HCEC 1CT (cell line): ENCODE data around the gene SCN4A.

ENCODE experiments used
- DNase-seq: peaks from one replicate; pipeline ENCODE4 v3.0.0-alpha.2; 2017

SCN4A gene

GRCh38 chr17:63954402-63955063 lies 18.2 kb downstream of the SCN4A start:
- DNase-seq = no peak

GRCh38 chr17:63950940-63951907 lies 21.5 kb downstream of the SCN4A start:
- no peak for DNase-seq

DNA sequence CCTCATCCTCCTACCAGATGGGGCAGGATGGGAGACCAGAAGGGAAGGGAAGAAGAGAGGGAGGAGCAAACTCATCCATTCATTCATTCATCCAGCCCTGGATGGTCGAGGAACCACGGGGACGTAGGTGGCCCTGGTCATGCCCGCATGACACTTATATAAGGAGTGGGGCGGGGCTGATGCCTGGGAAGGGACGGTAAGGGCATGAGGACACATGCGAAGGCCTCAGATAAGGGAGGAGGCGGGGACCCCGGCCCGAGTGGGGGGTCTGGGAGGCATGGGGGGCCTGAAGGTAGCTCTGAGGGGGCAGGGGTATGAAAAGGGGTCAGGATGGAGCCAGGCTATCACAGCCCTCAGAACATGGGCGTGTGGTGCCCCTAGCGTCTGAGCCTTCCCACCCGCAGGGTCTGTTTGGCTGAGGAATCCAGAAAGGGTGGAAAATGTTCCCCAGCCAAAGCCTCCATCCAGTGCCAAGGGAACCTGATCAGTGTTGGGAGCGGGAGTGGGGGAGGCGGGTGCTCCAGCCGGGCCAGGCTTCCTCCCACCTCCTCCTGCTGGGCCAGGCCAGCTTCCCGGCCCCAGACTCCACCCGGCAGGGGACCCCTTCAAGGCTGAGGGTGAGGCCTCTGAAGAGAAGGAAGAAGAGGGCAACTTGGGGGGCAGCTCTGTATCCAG lies 23.0 kb downstream of the SCN4A start:
- no peak for DNase-seq

GRCh38 chr17:63948521-63948920 lies 24.2 kb downstream of the SCN4A start:
- DNase-seq = no peak

GRCh38 chr17:63947711-63948330 lies 24.9 kb downstream of the SCN4A start:
- DNase-seq = no peak

GRCh38 chr17:63946440-63947363 lies 26.0 kb downstream of the SCN4A start:
- DNase-seq = no peak

DNA sequence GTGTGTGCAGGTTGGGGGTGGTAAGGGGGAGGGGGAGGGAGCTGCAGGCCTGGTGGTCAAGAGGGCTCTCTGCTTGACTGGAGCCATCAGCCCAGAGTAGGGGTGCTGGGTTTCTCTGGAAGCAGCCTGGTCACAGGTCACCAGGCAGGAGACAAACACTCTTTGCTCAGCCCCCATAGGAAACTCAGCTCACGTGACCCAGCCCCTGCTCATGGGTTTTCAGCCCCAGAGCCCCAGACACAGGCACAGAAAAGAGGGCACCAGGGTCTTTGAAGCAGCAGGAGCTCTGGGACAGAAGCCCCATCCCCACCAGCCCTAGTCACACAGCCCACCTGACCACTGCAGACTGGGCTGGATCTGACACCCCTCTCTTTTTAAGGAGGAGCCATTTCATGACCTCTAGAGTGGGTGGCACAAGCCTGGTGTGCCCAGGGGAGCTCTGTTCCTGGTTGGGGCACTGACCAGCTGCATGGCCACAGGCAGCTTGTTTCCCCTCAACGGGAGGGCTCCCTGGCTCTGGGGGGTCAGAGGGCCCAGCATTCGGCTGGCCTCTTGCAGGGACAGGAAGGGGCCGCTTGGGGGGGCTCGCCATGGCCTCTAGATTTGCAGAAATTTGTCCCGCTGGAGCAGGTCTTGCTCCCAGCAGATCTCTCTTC lies 26.8 kb downstream of the SCN4A start:
- no peak for DNase-seq

DNA sequence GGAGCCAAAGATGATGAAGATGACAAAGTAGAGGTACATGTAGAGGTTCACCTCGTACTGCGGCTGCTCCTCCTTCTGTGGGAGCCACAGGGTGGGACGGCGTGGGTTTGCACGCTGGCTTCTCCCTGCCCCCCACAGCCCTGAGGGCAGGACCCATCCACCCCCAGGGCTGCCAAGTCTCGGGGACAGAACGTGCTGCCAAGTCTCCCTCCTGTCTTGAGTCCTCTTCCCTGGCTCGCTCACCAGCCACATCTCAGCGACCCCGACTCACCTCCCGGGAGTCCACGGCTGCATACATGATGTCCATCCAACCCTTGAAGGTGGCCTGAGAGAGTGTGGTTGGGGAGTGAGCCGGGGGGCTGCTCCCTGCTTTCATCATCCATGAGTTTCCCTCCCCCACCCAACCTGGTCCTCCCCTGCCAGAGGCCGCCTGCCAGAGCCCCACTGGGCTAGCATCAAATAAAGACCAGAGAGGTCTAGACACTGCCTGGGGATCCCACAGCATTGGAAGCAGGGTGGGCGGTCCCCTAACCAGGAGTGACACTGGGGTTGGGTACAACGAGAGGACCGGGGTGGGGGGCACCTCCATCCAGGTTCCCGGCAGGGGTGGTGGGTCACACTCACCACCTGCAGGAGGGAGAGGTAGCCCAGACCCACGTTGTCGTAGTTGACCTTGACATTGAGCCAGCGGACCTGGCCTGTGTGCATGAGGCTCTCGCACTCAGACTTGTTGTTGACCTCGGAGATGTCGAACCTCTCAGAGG lies 27.8 kb downstream of the SCN4A start:
- DNase-seq = no peak

GRCh38 chr17:63943745-63944144 lies 29.0 kb downstream of the SCN4A start:
- no peak for DNase-seq

GRCh38 chr17:63942309-63942985 lies 30.3 kb downstream of the SCN4A start:
- DNase-seq = no peak

DNA sequence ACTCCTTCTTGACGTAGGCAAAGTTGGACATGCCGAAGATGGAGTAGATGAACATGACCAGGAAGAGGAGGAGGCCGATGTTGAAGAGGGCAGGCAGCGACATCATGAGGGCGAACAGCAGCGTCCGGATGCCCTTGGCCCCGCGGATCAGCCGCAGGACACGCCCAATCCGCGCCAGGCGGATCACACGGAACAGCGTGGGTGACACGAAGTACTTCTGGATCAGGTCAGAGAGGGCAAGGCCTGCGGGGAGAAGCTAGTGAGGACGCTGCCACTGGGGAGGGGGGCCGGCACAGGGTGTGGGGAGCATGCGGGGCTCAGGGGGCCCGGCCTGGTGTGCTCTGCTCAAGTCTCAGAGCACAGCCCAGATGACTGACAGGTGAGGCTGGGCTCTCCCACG lies 31.0 kb downstream of the SCN4A start:
- no peak for DNase-seq

- DNase-seq = no peak
These were observed 31.6 kb downstream of the SCN4A start for GRCh38 chr17:63941162-63941561.

GRCh38 chr17:63940584-63940983 lies 32.1 kb downstream of the SCN4A start:
- DNase-seq = no peak

DNA sequence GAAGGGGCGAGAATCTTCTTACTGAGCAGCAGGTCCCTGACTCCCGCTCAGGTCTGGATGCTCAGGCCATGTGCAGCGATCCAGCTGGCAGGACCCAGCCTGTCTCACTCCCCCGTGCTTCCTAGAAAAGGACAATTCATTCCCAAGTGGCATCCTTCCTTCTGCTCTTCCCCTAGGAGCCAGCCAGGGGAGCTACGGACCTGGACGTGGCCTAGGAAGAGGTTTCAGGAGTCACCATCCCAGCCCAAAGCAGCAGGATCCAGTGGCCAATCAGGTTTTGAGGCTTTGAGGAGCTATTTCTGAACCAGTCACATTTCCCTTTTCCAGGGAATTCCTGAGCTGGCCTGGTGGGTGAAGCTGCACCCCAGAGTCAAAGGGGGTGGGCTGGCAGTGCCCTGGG lies 32.8 kb downstream of the SCN4A start:
- no peak for DNase-seq

- no peak for DNase-seq
These were observed 33.3 kb downstream of the SCN4A start for GRCh38 chr17:63939401-63939800.

DNA sequence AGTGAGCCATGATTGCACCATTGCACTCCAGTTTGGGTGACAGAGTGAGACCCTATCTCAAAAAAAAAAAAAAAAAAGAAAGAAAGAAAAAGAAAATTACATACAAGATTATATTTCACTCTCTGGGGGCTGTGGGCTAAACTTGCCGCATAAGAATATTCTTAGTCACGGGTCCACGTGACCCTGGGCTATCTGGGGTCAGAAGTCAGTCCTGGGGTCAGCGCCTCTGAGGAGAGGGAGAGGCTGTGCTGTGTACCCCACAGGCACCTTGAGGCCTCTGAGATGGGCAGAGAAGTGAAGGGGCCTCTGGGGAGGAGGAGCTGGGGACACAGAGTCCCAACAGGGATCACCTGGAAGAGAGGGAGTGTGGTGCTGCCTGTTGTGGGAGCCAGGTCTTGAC lies 34.8 kb downstream of the SCN4A start:
- DNase-seq = no peak

GRCh38 chr17:63937319-63937718 lies 35.4 kb downstream of the SCN4A start:
- no peak for DNase-seq

DNA sequence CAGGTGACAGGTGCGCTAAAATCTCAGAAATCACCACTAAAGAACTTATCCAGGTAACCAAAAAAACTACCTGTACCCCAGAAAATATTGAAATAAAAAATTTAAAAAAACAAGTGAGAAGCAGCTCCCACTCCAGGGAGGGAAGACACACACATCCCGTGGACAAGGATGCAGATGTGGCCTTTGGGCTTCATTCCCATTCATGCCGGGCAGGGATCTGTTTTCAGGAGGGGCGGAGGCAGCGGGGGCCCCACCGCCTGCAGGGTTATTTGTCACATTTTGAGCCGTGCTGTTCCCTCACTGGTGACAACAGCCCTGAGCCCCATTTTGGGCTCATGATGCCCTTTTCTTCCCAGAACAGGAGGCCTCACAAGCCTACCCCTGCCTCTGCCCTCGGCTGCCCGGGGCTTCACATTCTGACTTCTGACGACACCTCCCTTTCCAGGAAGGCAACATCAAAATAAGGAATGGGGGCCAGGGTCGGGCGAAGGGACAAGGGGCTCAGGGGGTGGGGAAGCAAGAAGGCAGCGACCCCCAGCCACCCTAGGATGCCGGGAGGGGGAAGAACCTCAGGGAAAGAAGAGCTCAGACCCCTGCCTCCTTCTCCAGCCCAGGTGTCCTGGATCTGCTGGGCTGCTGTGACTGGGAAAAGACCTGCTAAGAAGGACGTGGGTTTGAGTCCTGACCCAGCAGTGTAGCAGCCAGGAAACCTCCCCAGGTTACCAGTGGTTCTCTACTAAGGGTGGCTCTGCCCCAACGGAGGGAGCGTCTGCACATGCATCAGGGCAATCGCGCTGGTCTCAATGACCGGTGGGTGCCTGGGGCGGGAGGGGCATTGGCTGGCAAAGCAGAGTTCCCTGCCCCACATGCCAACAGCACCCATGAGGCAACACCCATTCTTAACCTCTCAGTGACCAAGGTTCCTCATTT lies 38.3 kb downstream of the SCN4A start:
- DNase-seq = no peak

GRCh38 chr17:63933598-63933997 lies 39.1 kb downstream of the SCN4A start:
- no peak for DNase-seq
